GM13977 (cell line): ENCODE data around the gene TNXB.
"Not testable (repeated sequence)": the region's sequence is repeated elsewhere in the genome, so short reads cannot be mapped to it uniquely, and the experiment has no call there.

ENCODE experiments used
- DNase-seq: peaks from one replicate; pipeline ENCODE4 v3.0.0; 2012; ENCODE audit warnings: low spot score
- CTCF ChIP-seq: IDR thresholded peaks from 2 replicates; pipeline ENCODE4 v1.5.1; 2012; ENCODE audit warnings: mild to moderate bottlenecking, control low read depth; ENCODE audit not compliant: insufficient read depth; ENCODE audit errors: extremely low read depth, missing control alignments
- in situ Hi-C: fragments of 300-500 bp; cut with MboI; formaldehyde crosslinking; loops from one replicate; pipeline ENCODE4 v1.12.0; 2022; ENCODE audit warnings: low sequenced_read_pairs, low pct_unique_long_range_greater_than_20kb, mixed read lengths, inconsistent platforms; ENCODE audit not compliant: unreplicated experiment

Gene TNXB

GRCh38 chr6:32148289-32149091 lies 39.4 kb upstream of the TNXB start:
- in situ Hi-C loops = no loop called here
- no peak for TF ChIP-seq CTCF
- DNase-seq = no peak

- no peak for TF ChIP-seq CTCF
- in situ Hi-C loops = no loop called here
These were observed 38.4 kb upstream of the TNXB start for GRCh38 chr6:32147401-32148132.

GRCh38 chr6:32146687-32147086 lies 37.5 kb upstream of the TNXB start:
- no peak for DNase-seq
- TF ChIP-seq CTCF = no peak
- in situ Hi-C loops = no loop called here

More at GRCh38 chr6:32147401-32148132, 38.4 kb upstream of the TNXB start:
- no peak for DNase-seq

- in situ Hi-C loops = no loop called here
- DNase-seq = no peak
- TF ChIP-seq CTCF = no peak
These were observed 37.1 kb upstream of the TNXB start for GRCh38 chr6:32146287-32146686.

- DNase-seq, in situ Hi-C loops: not testable (repeated sequence)
These were observed 35.1 kb upstream of the TNXB start for GRCh38 chr6:32144238-32144637.

- in situ Hi-C loops = no loop called here
- no peak for TF ChIP-seq CTCF
These were observed 31.4 kb upstream of the TNXB start for GRCh38 chr6:32140420-32141046.

GRCh38 chr6:32139590-32139989 lies 30.5 kb upstream of the TNXB start:
- in situ Hi-C loops = no loop called here
- DNase-seq = no peak
- no peak for TF ChIP-seq CTCF

More at GRCh38 chr6:32140420-32141046, 31.4 kb upstream of the TNXB start:
- DNase-seq = no peak
